ENCODE data around the gene RGPD8.

Gene RGPD8

GRCh38 chr2:112321375-112322320 is 111.8 kb downstream of the RGPD8 start:
- DNase-seq (ENCODE audit: insufficient read length, low spot score), result no peak
- no peak for TF ChIP-seq CTCF (IDR thresholded peaks at IDR 0.05; ENCODE audit: insufficient read depth, missing control alignments)
- no peak for FAIRE-seq

Data from D721Med (cell line).